GM18873 (cell line): ENCODE results near the gene CD101.

ENCODE experiments used
- ATAC-seq: cut with Tn5 transposase; IDR thresholded peaks from one replicate; pipeline ENCODE4 v1.9.1; 2021; ENCODE audit warnings: mild to moderate bottlenecking, moderate library complexity, moderate number of reproducible peaks; ENCODE audit not compliant: unreplicated experiment, low FRiP score

Gene CD101

GRCh38 chr1:116983678-116984077 is 17.9 kb upstream of the CD101 start:
- no peak for ATAC-seq

- ATAC-seq, result no peak
These were observed 17.0 kb upstream of the CD101 start for GRCh38 chr1:116984406-116985160.

- no peak for ATAC-seq
These were observed 14.9 kb upstream of the CD101 start for GRCh38 chr1:116986421-116987255.

- no peak for ATAC-seq
These were observed 14.4 kb upstream of the CD101 start for GRCh38 chr1:116987256-116987555.

GRCh38 chr1:116988248-116988647 is 13.3 kb upstream of the CD101 start:
- no peak for ATAC-seq

- ATAC-seq, result no peak
These were observed 12.7 kb upstream of the CD101 start for GRCh38 chr1:116988908-116989307.

GRCh38 chr1:116989835-116990234 is 11.7 kb upstream of the CD101 start:
- no peak for ATAC-seq

- no peak for ATAC-seq
These were observed 10.9 kb upstream of the CD101 start for GRCh38 chr1:116990612-116991151.

- ATAC-seq, result no peak
These were observed 10.3 kb upstream of the CD101 start for GRCh38 chr1:116991171-116991845.

- ATAC-seq, result no peak
These were observed 9.6 kb upstream of the CD101 start for GRCh38 chr1:116991918-116992317.

GRCh38 chr1:116993286-116993685 is 8.3 kb upstream of the CD101 start:
- ATAC-seq, result no peak

GRCh38 chr1:116994411-116994810 is 7.1 kb upstream of the CD101 start:
- no peak for ATAC-seq

GRCh38 chr1:116997066-116997465 is 4.5 kb upstream of the CD101 start:
- ATAC-seq, result no peak

GRCh38 chr1:116997636-116998035 is 3.9 kb upstream of the CD101 start:
- no peak for ATAC-seq

GRCh38 chr1:116999596-116999995 is 2.0 kb upstream of the CD101 start:
- ATAC-seq, result no peak

GRCh38 chr1:117000142-117000541 is 1.4 kb upstream of the CD101 start:
- no peak for ATAC-seq

- no peak for ATAC-seq
These were observed 1.8 kb downstream of the CD101 start for GRCh38 chr1:117003223-117003875.

GRCh38 chr1:117007719-117008013 is 6.1 kb downstream of the CD101 start:
- no peak for ATAC-seq

- no peak for ATAC-seq
These were observed 7.1 kb downstream of the CD101 start for GRCh38 chr1:117008656-117009055.

- ATAC-seq, result no peak
These were observed 7.6 kb downstream of the CD101 start for GRCh38 chr1:117009132-117009531.
